Body of pancreas (tissue), 4 donors: ENCODE data around the gene ZSWIM6.

Experiments
- CTCF ChIP-seq, 7 experiments: fragments of 450-650 bp in 4 of 7; fragments of 200-600 bp in 3 of 7; sonication (generic) in 3 of 7; IDR thresholded peaks; one replicate each; pipeline ENCODE4 v1.5.1; 2016 to 2019; ENCODE audit warnings: antibody characterized with exemption in 7 of 7
- POLR2A ChIP-seq, 3 donors: fragments of 450-650 bp; IDR thresholded peaks; one replicate each; pipeline ENCODE4 v1.6.1; 2016; ENCODE audit warnings: antibody characterized with exemption in 3 of 3, mild to moderate bottlenecking in 2 of 3

- TF ChIP-seq CTCF (IDR thresholded peaks at IDR 0.05) (no peak), POLR2A (IDR thresholded peaks at IDR 0.05) (no peak)
These were observed 85.8 kb downstream of the ZSWIM6 start for GRCh38 chr5:61417851-61418250.
